ENCODE data around the gene TAAR8.
"Not testable (repeated sequence)": the region's sequence is repeated elsewhere in the genome, so short reads cannot be mapped to it uniquely, and the experiment has no call there.

The TAAR8 gene

DNA sequence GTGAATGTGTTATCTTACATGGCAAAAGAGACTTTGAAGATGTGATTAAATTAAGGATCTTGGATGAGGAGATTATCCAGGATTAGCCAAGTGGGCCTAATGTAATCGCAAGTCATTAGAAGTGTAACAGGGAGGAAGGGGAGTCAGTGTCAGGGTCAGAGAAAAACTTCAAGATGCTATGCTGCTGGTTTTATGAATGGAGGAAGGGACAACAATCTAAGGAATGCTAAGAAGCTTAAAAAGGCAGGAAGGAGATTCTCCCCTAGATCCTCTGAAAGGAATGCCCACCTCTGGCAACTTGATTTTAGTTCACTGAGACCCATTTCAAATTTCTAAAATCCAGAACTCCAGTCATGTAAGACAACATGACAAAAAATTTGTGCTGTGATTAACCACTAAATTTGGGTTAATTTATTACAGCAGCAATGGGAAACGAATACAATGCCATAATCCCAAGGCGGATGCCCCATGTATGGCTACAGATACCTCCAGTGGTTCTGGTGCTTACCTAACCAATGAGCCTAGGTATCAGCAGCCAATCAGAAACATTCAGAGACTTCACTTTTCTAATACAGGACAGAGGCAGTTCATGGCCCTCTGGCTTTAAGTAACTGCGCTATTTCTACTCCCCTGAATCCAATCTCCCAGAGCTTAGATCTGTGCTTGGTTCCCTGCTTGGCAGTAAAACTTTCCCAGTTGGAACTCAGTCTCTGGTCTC, 3.6 kb upstream of the TAAR8 start:
- no peak for DNase-seq (ENCODE audit: low read depth in 2 of 2)

DNA sequence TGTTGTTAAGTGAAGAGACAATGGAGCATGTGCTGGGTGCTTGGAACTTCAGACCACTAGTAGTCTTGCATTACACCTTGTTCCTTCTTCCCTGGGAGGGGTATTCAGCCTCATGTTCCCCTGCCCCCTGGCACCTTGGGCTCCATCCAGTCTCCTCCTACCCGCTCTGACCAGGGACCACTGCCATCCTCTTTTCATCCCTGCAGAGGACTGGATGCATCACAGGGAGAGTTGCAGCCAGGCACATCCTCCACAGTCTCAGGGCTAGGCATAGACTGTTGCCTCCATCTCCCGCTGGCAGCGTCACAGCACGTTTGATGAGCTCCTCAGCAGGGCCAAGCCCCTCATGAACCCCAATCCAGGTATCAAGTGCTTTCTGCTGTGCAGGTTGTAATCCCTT, 1.3 kb upstream of the TAAR8 start:
- no peak for DNase-seq (ENCODE audit: low read depth in 2 of 2)

DNA sequence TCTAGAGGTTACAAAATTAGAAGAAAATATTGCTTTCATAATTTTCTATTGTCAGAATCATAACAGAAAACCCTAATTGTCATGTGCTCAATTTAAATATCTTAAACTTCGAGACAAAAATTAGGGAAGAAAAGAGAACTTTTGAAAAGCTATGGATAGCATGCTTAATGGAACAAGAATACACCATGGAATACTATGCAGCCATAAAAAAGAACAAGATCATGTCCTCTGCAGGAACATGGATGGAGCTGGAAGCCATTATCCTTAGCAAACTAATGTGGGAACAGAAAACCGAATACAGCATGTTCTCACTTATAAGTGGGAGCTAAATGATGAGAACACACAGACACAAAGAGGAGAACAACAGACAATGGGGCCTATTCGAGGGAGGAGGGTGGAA, 7.6 kb downstream of the TAAR8 start:
- DNase-seq (ENCODE audit: low read depth in 2 of 2) = not testable (repeated sequence)

DNA sequence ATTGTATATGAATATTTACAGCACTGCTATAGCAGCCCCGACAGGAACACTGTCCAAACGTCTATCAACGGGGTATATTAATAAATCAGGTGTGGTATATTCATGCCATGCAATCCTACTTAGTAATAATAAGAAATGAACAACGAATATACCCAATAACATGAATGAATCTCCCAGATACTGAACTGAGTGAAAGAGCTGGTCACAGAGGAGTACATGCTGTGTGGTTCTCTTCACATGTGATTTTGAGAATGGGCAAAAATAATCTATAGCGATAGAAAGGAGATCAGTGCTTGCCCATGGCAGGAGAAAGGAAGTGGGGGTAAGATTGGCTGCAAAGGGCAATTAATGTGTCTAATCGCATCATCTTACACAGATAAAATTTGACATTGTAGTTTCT, 13.9 kb downstream of the TAAR8 start:
- no peak for DNase-seq (ENCODE audit: low read depth in 2 of 2)

DNA sequence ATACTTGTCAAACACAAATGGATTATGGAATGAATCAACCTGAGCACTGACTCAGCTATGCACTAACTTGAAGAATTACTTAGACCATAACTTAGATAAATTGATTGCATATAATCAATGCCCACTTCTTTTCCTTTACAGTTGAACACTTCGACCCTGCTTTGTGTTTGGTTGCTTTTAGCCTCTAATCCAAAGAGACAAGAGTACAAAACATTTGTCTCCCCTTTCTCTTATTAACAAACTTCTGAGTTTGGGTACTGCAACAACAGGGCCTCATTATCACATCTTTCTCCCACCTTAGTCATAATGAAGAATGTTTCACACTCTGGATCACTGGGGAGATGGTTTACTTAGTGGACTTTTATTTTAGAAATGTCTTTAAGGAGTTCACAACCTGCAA, 15.1 kb downstream of the TAAR8 start:
- DNase-seq (ENCODE audit: low read depth in 2 of 2) = no peak

DNA sequence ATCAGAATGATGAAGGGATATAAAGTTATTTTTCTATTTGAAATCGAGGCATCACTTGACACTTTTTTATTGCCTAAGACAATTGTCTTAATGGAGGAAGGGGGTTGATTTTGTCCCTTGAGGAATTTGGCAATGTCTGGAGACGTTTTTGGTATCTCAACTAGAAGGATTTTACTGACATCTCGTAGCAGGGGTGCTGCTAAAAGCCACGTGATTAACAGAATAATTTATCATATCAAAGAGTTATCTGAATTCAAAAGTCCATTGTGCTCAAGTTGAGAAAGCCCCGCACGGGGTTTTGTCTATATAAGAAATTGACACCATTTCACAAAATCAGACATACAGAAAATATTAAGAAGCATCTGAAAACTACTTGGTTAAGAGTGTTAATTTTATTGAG, 16.1 kb downstream of the TAAR8 start:
- no peak for DNase-seq (ENCODE audit: low read depth in 2 of 2)

DNA sequence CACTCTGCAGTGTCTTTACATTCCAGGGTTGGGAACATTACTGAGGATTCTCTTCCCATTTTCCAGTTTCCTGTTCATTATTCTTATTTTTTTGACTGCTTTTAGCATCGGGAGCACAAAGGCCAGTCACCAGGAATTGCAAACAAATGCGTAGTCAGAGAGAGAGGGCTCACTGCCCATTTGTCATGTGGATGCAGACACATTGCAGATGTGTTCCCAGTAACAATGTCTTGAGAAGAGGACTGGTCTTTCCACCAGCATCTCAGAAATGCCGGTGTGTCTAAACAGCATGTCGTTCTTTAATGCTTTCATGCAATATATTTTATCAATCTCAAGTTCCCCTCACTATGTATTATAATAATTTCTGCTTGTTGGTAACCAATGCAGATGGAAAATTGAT, 16.7 kb downstream of the TAAR8 start:
- DNase-seq (ENCODE audit: low read depth in 2 of 2) = no peak

DNA sequence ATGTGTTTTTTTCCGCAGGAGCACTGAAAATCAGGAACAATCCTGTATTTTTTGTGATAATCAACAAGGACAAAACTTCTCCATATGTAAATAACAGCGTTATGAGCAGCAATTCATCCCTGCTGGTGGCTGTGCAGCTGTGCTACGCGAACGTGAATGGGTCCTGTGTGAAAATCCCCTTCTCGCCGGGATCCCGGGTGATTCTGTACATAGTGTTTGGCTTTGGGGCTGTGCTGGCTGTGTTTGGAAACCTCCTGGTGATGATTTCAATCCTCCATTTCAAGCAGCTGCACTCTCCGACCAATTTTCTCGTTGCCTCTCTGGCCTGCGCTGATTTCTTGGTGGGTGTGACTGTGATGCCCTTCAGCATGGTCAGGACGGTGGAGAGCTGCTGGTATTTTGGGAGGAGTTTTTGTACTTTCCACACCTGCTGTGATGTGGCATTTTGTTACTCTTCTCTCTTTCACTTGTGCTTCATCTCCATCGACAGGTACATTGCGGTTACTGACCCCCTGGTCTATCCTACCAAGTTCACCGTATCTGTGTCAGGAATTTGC, 17.8 kb downstream of the TAAR8 start, which contains the start of gene TAAR6:
Gene TAAR6, plus strand, starts transcription at position 102 of the 557 bp plus-strand sequence. Its CDS starts 0 bp downstream, at position 102.
- no peak for DNase-seq (ENCODE audit: low read depth in 2 of 2)

DNA sequence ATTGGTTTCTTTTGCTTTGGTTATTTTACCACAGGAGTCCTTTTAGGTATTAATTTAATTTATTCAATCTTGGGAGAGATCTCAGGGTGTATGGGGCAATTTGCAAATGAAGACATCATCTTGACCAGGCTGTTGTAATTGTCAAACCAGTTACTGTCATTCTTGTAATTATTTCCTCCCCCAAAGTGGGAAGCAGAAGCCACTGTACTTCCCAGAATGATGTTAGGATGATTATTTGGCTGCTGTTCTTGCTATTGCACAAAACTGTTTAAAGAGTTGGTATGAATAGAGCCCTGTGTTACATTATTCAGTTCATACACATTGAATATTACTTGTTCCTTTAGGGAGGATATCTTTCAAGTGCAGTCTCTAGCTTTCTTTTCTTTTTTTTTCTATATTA, 19.3 kb downstream of the TAAR8 start:
- DNase-seq (ENCODE audit: low read depth in 2 of 2) = no peak

DNA sequence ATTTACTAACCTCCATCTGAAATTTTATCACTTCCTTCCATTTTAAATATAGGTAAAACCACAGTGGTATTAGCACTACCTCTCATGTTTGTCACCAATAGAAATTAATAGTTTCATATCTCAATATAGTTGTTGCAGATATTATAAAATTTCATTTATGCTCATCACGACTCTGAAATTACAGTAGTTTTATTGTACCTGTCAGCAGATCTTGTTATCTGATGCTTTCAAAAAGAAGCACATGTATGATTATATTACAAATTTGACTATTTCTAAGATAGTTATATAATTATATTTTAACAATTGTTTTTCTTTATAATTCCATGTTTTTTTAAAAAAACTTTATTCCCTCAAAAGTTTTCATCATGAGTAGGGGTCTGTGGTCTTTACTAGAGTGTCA, 32.2 kb downstream of the TAAR8 start:
- DNase-seq (ENCODE audit: low read depth in 2 of 2) = no peak

DNA sequence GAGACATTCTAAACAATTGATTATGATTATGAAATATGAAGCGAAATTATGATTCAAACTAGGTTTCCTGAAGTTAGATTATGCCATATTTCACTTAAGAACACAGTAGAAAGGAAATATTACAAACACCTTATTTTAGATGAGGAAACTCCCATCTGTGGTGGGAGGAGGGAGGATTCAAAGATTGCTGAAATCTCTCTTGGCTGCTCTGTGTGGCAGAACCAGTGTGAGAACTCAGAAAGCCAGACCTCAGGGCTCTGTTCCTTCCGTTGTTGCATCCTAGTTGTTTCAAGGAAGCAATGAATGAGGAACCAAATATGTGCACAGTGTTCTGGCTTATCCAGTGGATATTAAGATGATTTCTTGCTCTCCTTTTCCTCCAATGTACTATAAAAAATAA, 35.0 kb downstream of the TAAR8 start:
- DNase-seq (ENCODE audit: low read depth in 2 of 2) = no peak

DNA sequence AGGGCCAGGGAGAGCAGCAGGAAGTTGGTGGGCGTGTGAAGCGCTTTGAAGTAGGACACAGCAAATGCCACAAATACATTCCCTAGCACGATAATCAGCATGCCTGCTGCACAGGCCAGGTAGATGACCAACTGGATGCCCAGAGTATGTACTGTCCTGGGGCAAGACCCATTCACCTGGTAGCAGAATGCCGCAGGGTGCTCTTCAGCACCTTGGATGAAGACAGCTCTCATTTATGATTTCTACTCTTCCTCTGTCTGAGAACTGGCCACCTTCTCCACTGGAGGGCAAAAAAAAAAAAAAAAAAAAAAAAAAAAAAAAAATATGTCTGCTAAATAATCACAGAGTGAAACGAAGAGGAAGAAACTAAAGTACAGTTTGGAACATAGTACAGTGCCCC, 37.0 kb downstream of the TAAR8 start, which contains the start of gene TAAR5:
Gene TAAR5, minus strand, starts transcription at position 288 of the 400 bp plus-strand sequence. Its CDS starts 55 bp downstream, at position 233.
- no peak for DNase-seq (ENCODE audit: low read depth in 2 of 2)

DNA sequence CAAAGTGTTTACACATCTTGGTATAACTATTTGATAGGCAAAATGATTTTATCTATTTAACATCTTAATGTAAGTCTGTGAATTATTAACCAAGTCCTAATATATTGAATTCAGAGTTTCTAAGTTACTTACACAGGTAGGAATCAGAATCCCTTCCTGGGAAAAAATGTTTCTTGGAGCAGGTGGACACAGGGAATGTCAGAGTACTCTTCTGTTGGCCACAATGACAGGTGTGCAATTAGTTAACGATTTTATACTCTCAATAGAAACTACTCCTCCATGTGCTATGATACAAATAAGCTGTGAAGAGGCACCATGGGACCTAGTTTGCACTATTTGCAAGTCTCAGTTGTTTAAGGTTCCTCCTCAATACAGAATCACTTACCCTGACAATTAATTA, 37.9 kb downstream of the TAAR8 start:
- DNase-seq (ENCODE audit: low read depth in 2 of 2) = no peak

DNA sequence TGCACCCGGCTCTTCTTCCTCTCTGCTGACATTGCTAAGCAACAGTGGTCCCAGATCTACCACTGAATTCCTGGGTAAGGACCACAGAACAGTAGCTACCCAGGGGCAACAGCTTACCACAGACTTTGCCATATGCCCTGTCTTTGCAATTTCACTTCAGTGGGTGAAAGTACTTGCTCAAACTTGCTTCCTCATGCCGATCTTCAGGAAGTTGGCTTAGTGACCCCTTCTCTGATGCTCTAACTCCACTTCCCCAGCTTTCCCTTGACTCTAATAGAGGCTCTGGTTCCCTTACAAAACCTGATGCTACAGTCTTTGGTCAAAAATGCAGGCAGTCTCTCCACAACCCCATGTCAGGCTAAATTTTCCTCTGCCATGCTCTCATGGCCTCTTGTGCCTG, 40.4 kb downstream of the TAAR8 start:
- no peak for DNase-seq (ENCODE audit: low read depth in 2 of 2)

DNA sequence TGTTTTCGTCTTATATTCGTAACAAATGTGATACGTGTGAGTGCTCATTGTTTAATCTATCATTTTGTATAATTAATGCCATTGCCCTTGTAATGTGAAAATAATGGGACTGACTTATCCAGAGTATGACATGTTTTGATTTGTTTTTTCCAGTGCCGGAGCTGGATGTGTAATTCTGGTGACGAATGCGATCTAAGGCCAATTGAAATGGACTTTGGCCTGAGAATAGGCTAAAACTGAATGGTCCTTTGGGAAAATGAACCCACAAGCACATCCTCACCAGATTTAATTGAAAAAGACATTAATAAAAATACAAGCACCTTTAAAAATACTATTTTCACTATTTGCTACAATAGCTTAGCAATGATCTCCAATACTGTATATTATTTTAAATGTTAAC, 43.7 kb downstream of the TAAR8 start:
- no peak for DNase-seq (ENCODE audit: low read depth in 2 of 2)

DNA sequence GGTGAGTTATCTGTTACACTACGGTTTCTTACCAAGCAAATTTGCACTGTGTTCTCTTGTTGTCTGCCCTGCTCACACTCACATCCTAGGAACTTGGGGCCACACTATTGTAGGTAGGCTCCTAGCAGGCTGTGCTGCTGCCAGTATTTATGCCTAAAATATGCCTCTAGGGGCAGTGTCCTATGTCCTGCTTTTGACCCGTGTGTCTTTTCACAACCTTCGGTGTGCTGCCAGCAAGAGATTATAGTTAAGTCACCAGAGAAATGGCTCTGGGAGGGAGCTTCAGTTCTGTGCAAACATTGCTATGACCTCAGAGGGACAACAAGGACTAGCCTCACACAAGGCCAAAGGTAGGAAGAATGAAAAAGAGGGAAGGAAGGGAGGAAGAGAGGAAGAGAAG, 46.0 kb downstream of the TAAR8 start:
- no peak for DNase-seq (ENCODE audit: low read depth in 2 of 2)

DNA sequence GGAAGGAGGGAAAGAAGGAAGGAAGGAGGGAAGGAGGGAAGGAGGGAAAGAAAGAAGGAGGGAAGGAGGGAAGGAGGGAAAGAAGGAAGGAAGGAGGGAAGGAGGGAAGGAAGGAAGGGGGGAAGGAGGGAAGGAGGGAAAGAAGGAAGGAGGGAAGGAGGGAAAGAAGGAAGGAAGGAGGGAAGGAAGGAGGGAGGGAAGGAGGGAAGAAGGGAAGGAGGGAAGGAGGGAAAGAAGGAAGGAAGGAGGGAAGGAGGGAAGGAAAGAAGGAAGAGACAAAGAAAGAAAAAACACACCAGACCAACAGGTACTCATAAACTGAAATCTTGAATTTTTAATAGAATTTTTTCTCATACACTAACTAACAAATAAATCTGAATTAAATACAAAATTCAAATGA, 48.4 kb downstream of the TAAR8 start:
- DNase-seq (ENCODE audit: low read depth in 2 of 2) = not testable (repeated sequence)

Measured in stimulated activated CD8-positive, alpha-beta memory T cell treated with anti-CD3 and anti-CD28 coated beads, Interleukin-2, amount 100 ng/mL, for 1 hour (primary cell).